Prostate gland (tissue), 2 donors: ENCODE measurements around the gene CABLES2.

Experiments used
- POLR2A ChIP-seq: fragments of 450-650 bp; IDR thresholded peaks from one replicate; pipeline ENCODE4 v1.6.1; 2016; ENCODE audit warnings: antibody characterized with exemption, mild to moderate bottlenecking
- TF ChIP-seq, protein P1 (sequence below), 4 experiments: fragments of 200-600 bp in 2 of 4; fragments of 450-650 bp in 2 of 4; sonication (generic) in 2 of 4; IDR thresholded peaks; 1 replicate in 3 of 4; 2 replicates in 1 of 4; pipeline ENCODE4 v1.5.1; 2016 to 2019; ENCODE audit warnings: antibody characterized with exemption in 4 of 4, mild to moderate bottlenecking in 2 of 4, moderate library complexity in 2 of 4

DNA sequence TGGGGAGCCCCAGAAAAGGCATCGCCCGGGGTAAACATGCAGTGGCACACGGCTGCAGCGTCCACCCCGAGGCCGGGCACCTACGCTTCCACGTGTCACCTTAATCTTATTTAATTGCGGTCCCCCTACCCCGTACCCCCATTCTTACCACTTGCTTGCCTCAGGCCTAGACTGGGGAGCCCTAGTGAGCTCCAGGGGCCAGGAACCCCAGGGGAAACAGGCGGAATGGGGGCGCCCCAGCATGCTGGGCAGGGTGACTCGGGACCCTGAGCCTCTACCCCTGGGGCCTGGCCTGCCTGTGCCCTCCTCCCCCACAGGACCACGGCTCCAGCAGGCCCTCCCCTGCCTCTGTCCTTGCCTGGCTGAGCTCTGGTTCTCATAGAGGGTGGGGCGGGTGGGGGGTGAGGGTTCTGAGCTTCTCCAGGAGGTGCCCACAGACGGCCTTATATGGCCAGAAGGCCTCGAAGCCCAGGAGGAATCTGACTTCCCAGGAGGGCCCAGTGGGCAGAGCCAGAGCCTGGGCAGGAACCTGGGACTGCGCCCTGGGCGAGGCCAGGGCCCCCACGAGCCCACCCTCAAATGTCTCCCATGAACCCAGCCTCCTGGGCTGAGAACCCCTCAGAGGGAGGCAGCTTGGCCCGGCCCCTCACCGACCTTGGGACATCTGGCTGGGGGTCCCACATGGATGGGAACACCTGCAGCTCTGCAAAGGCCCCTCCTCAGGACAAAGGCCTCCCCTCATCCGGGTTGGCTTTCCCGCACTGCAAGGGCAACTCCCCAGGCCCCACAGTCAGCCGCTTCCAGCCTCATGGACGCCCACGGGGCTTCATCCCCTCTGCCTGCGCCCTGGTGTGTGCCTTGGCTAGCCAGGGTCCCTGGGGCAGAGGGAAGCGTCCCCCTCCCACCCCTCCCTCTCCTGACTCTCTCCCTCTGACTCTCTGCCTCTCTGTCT, 34.8 kb downstream of the CABLES2 start:
- TF ChIP-seq, protein P1, sequence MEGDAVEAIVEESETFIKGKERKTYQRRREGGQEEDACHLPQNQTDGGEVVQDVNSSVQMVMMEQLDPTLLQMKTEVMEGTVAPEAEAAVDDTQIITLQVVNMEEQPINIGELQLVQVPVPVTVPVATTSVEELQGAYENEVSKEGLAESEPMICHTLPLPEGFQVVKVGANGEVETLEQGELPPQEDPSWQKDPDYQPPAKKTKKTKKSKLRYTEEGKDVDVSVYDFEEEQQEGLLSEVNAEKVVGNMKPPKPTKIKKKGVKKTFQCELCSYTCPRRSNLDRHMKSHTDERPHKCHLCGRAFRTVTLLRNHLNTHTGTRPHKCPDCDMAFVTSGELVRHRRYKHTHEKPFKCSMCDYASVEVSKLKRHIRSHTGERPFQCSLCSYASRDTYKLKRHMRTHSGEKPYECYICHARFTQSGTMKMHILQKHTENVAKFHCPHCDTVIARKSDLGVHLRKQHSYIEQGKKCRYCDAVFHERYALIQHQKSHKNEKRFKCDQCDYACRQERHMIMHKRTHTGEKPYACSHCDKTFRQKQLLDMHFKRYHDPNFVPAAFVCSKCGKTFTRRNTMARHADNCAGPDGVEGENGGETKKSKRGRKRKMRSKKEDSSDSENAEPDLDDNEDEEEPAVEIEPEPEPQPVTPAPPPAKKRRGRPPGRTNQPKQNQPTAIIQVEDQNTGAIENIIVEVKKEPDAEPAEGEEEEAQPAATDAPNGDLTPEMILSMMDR (IDR thresholded peaks at IDR 0.05) = no peak
- TF ChIP-seq POLR2A = no peak
